Activated CD4-positive, CD25-positive, alpha-beta regulatory T cell treated with anti-CD3 and anti-CD28 coated beads, Interleukin-2, amount 50 U/mL, for 72 hours (primary cell): Measurements from ENCODE around the gene SART3.

Experiments used
- DNase-seq: peaks from one replicate; pipeline ENCODE4 v3.0.0; 2021

The SART3 gene

GRCh38 chr12:108560752-108561719, at the start of gene SART3:
TSS of gene SART3 (minus strand) at chr12:108561173. CDS start at chr12:108561154, 19 bp downstream.
- peak; percentile 80 for DNase-seq

GRCh38 chr12:108610336-108610815, 49.4 kb upstream of the SART3 start:
- DNase-seq = no peak

- DNase-seq = no peak
These were observed 48.8 kb upstream of the SART3 start for GRCh38 chr12:108609537-108610335.

- DNase-seq = no peak
These were observed 47.6 kb upstream of the SART3 start for GRCh38 chr12:108608616-108609015.

GRCh38 chr12:108607981-108608600, 47.1 kb upstream of the SART3 start:
- no peak for DNase-seq

- no peak for DNase-seq
These were observed 45.5 kb upstream of the SART3 start for GRCh38 chr12:108606492-108606891.

- DNase-seq = no peak
These were observed 44.9 kb upstream of the SART3 start for GRCh38 chr12:108605690-108606406.

- DNase-seq = no peak
These were observed 44.2 kb upstream of the SART3 start for GRCh38 chr12:108605000-108605689.

GRCh38 chr12:108604208-108604941, 43.4 kb upstream of the SART3 start:
- DNase-seq = no peak

- DNase-seq = no peak
These were observed 42.8 kb upstream of the SART3 start for GRCh38 chr12:108603743-108604142.

- DNase-seq = no peak
These were observed 42.2 kb upstream of the SART3 start for GRCh38 chr12:108602976-108603704.

- DNase-seq = no peak
These were observed 41.3 kb upstream of the SART3 start for GRCh38 chr12:108602209-108602705.

GRCh38 chr12:108600702-108601007, 39.7 kb upstream of the SART3 start:
- no peak for DNase-seq

GRCh38 chr12:108599948-108600701, 39.2 kb upstream of the SART3 start:
- DNase-seq = no peak

GRCh38 chr12:108599541-108599940, 38.6 kb upstream of the SART3 start:
- DNase-seq = no peak

- DNase-seq = no peak
These were observed 37.7 kb upstream of the SART3 start for GRCh38 chr12:108598553-108599250.

GRCh38 chr12:108597559-108598471, 36.8 kb upstream of the SART3 start, which contains the start of gene TMEM119:
TSS of gene TMEM119 (minus strand) at chr12:108598084. CDS start at chr12:108592383, 5,701 bp downstream.
- DNase-seq = no peak
